ENCODE data around the gene NRG2. TPM values are rescaled to one million over a fixed set of nuclear protein-coding genes. Genes with fewer than 3 reads are reported as not detected.

NRG2 gene
- total RNA-seq, 1 donor from 2014 or later, result 0.81 TPM

GRCh38 chr5:140076788-140077187 lies 33.7 kb upstream of the NRG2 start:
- Mint-ChIP-seq H3K4me1 (ENCODE audit: low read depth, unreplicated experiment) (no peaks in the 10 kb centered on the region), H3K4me3 (ENCODE audit: unreplicated experiment) (no peak overlapping the region), H3K36me3 (ENCODE audit: unreplicated experiment) (no peaks in the 10 kb centered on the region), H3K27me3 (ENCODE audit: unreplicated experiment) (no peaks in the 10 kb centered on the region), H3K27ac (ENCODE audit: unreplicated experiment) (no peak overlapping the region), H3K9me3 (ENCODE audit: unreplicated experiment) (no peaks in the 10 kb centered on the region)
- DNase-seq, result no peak
- no peak for TF ChIP-seq CTCF (IDR thresholded peaks at IDR 0.05; ENCODE audit: partially characterized antibody, unreplicated experiment)

- TF ChIP-seq CTCF (IDR thresholded peaks at IDR 0.05; ENCODE audit: partially characterized antibody, unreplicated experiment), result no peak
- Mint-ChIP-seq H3K27me3 (ENCODE audit: unreplicated experiment) (peaks cover 2% of the 10 kb centered on the region), H3K9me3 (ENCODE audit: unreplicated experiment) (no peaks in the 10 kb centered on the region), H3K4me3 (ENCODE audit: unreplicated experiment) (no peak overlapping the region), H3K27ac (ENCODE audit: unreplicated experiment) (no peak overlapping the region), H3K36me3 (ENCODE audit: unreplicated experiment) (no peaks in the 10 kb centered on the region), H3K4me1 (ENCODE audit: low read depth, unreplicated experiment) (no peaks in the 10 kb centered on the region)
- no peak for DNase-seq
Observed at GRCh38 chr5:140076142-140076541, 33.0 kb upstream of the NRG2 start.

- H3K9me3 Mint-ChIP-seq (ENCODE audit: unreplicated experiment), result no peaks in the 10 kb centered on the region
- H3K27ac Mint-ChIP-seq (ENCODE audit: unreplicated experiment), result no peak overlapping the region
- H3K36me3 Mint-ChIP-seq (ENCODE audit: unreplicated experiment), result no peaks in the 10 kb centered on the region
- no peak overlapping the region for H3K4me3 Mint-ChIP-seq (ENCODE audit: unreplicated experiment)
- no peak for DNase-seq
- H3K4me1 Mint-ChIP-seq (ENCODE audit: low read depth, unreplicated experiment), result no peaks in the 10 kb centered on the region
- no peak for TF ChIP-seq CTCF (IDR thresholded peaks at IDR 0.05; ENCODE audit: partially characterized antibody, unreplicated experiment)
- H3K27me3 Mint-ChIP-seq (ENCODE audit: unreplicated experiment), result peaks cover 3% of the 10 kb centered on the region
Observed at GRCh38 chr5:140075371-140075770, 32.3 kb upstream of the NRG2 start.

- Mint-ChIP-seq H3K4me1 (ENCODE audit: low read depth, unreplicated experiment) (no peaks in the 10 kb centered on the region), H3K27ac (ENCODE audit: unreplicated experiment) (no peak overlapping the region), H3K36me3 (ENCODE audit: unreplicated experiment) (no peaks in the 10 kb centered on the region), H3K27me3 (ENCODE audit: unreplicated experiment) (peaks cover 3% of the 10 kb centered on the region), H3K4me3 (ENCODE audit: unreplicated experiment) (no peak overlapping the region), H3K9me3 (ENCODE audit: unreplicated experiment) (no peaks in the 10 kb centered on the region)
- no peak for DNase-seq
- TF ChIP-seq CTCF (IDR thresholded peaks at IDR 0.05; ENCODE audit: partially characterized antibody, unreplicated experiment), result peak; percentile 87
Observed at GRCh38 chr5:140073296-140073695, 30.2 kb upstream of the NRG2 start.

- H3K36me3 Mint-ChIP-seq (ENCODE audit: unreplicated experiment), result no peaks in the 10 kb centered on the region
- H3K4me3 Mint-ChIP-seq (ENCODE audit: unreplicated experiment), result no peak overlapping the region
- no peak overlapping the region for H3K27ac Mint-ChIP-seq (ENCODE audit: unreplicated experiment)
- no peak for DNase-seq
- no peaks in the 10 kb centered on the region for H3K4me1 Mint-ChIP-seq (ENCODE audit: low read depth, unreplicated experiment)
- peaks cover 3% of the 10 kb centered on the region for H3K27me3 Mint-ChIP-seq (ENCODE audit: unreplicated experiment)
- no peaks in the 10 kb centered on the region for H3K9me3 Mint-ChIP-seq (ENCODE audit: unreplicated experiment)
- no peak for TF ChIP-seq CTCF (IDR thresholded peaks at IDR 0.05; ENCODE audit: partially characterized antibody, unreplicated experiment)
Observed at GRCh38 chr5:140072812-140073211, 29.7 kb upstream of the NRG2 start.
